Panc1 (cell line): ENCODE measurements around the gene ERRFI1. TPM values are rescaled to one million over a fixed set of nuclear protein-coding genes. Genes with fewer than 3 reads are reported as not detected.

Source experiments
- ATAC-seq: fragments of 200-7000 bp; cut with Tn5 transposase; 2 replicates; pipeline ENCODE4 v1.9.1; 2020; ENCODE audit warnings: mild to moderate bottlenecking, moderate library complexity
- BruUV-seq: library from RNA; stranded (reverse); fragments of 400-500 nt; replicated peaks from 2 replicates; lab custom pipeline; 2021; lab: Mats Ljungman, UMichigan
- CTCF ChIA-PET: fragments of 300-600 bp; sonication (Branson Sonifier 250); formaldehyde crosslinking; loops from one replicate; lab custom pipeline; 2022; ENCODE audit warnings: antibody characterized with exemption; lab: Charles Lee
- POLR2A ChIA-PET: fragments of 300-600 bp; sonication (Branson Sonifier 250); formaldehyde crosslinking; loops from one replicate; lab custom pipeline; 2022; ENCODE audit warnings: antibody characterized with exemption; lab: Charles Lee
- DNase-seq: peaks from one replicate; pipeline ENCODE4 v3.0.0-alpha.2; 2010; ENCODE audit warnings: low read depth, low spot score
- H3K27ac ChIP-seq: 2 replicates; pipeline ENCODE4 v1.5.1; 2011; ENCODE audit warnings: mild to moderate bottlenecking, low read length, inconsistent platforms
- H3K27me3 ChIP-seq: fragments of 200-500 bp; sonication (Bioruptor generic); 2 replicates; pipeline ENCODE4 v1.6.0; 2014; ENCODE audit warnings: low read length, inconsistent platforms; ENCODE audit not compliant: control insufficient read depth, insufficient read depth
- H3K36me3 ChIP-seq: fragments of 200-500 bp; sonication (Bioruptor generic); 2 replicates; pipeline ENCODE4 v1.5.1; 2014; ENCODE audit warnings: inconsistent platforms, mild to moderate bottlenecking, low read length, moderate library complexity; ENCODE audit not compliant: control insufficient read depth, insufficient read depth
- H3K4me1 ChIP-seq: 2 replicates; pipeline ENCODE4 v1.5.1; 2011; ENCODE audit warnings: inconsistent platforms, mild to moderate bottlenecking, low read length, moderate library complexity; ENCODE audit not compliant: control insufficient read depth, insufficient read depth
- H3K4me3 ChIP-seq, 2 experiments: 2 replicates each; pipeline ENCODE4 v1.5.1; 2011 to 2012; ENCODE audit warnings: low read depth in 2 of 2, low read length in 2 of 2, mild to moderate bottlenecking in 2 of 2, inconsistent platforms in 1 of 2, moderate library complexity in 1 of 2
- H3K9me3 ChIP-seq: fragments of 200-500 bp; sonication (Bioruptor generic); 2 replicates; pipeline ENCODE4 v1.5.1; 2014; ENCODE audit warnings: low read depth, mild to moderate bottlenecking, inconsistent platforms, low read length, moderate library complexity; ENCODE audit not compliant: control insufficient read depth, insufficient read depth
- CTCF ChIP-seq: fragments of 450-650 bp; IDR thresholded peaks from 2 replicates; pipeline ENCODE4 v1.5.1; 2017; ENCODE audit warnings: mild to moderate bottlenecking
- POLR2AphosphoS5 ChIP-seq: IDR thresholded peaks from 2 replicates; pipeline ENCODE4 v1.6.1; 2012; ENCODE audit warnings: mild to moderate bottlenecking, low read depth, low read length, moderate library complexity
- REST ChIP-seq, 2 experiments: IDR thresholded peaks; 2 replicates each; pipeline ENCODE4 v1.6.1; 2011 to 2012; ENCODE audit warnings: low read depth in 2 of 2, control low read depth in 1 of 2, low read length in 1 of 2, mild to moderate bottlenecking in 1 of 2, moderate library complexity in 1 of 2; ENCODE audit not compliant: insufficient read depth in 1 of 2
- SIN3A ChIP-seq: IDR thresholded peaks from 2 replicates; pipeline ENCODE4 v1.6.1; 2012; ENCODE audit warnings: low read depth, mild to moderate bottlenecking, low read length, moderate library complexity, borderline replicate concordance; ENCODE audit not compliant: insufficient read depth
- TCF7L2 ChIP-seq: IDR thresholded peaks from 2 replicates; pipeline ENCODE4 v1.6.1; 2011; ENCODE audit warnings: mild to moderate bottlenecking, low read depth, low read length, inconsistent platforms
- in situ Hi-C: cut with HindIII; loops from 2 replicates; pipeline ENCODE4 v1.10.0; 2016; ENCODE audit warnings: low sequenced_read_pairs, low pct_unique_long_range_greater_than_20kb
- intact Hi-C: fragments of 100-400 bp; cut with micrococcal nuclease; formaldehyde crosslinking; loops from one replicate; pipeline ENCODE4 v1.10.0; 2022; ENCODE audit not compliant: unreplicated experiment
- total RNA-seq: library from RNA; stranded (reverse); gene quantifications from one replicate; pipeline ENCODE4 v1.2.1, GENCODE V29; 2021; ENCODE audit not compliant: unreplicated experiment

The ERRFI1 gene
- total RNA-seq, 1 experiment from 2014 or later = 299 TPM

GRCh38 chr1:7975212-7975865 is 50.8 kb downstream of the ERRFI1 start:
- intact Hi-C loops = loop anchor here (2.0 to 5.0 kb wide), 2 partner anchors 339 to 372 kb away; no protein-coding TSS in a partner anchor
- Histone ChIP-seq H3K36me3 (peaks cover 25% of the 10 kb centered on the region), H3K9me3 (no peaks in the 10 kb centered on the region), H3K4me1 (peaks cover 4% of the 10 kb centered on the region), H3K27me3 (no peaks in the 10 kb centered on the region), H3K4me3 (no peak overlapping the region), H3K27ac (peak overlapping the region; percentile 80)
- no TSS peak for BruUV-seq
- POLR2A ChIA-PET = interaction anchor here (0.5 to 1.3 kb wide), 6 partner anchors 14 to 254 kb away, joined by 3 to 5 read pairs (median 3); no protein-coding TSS in a partner anchor
- ATAC-seq = peak; percentile 99
- in situ Hi-C loops = no loop called here
- DNase-seq = peak; percentile 86
- CTCF ChIA-PET = interaction anchor here (0.5 to 1.7 kb wide), 11 partner anchors 103 to 632 kb away, joined by 3 to 13 read pairs (median 4); no protein-coding TSS in a partner anchor
- TF ChIP-seq POLR2AphosphoS5 = peak; percentile 55; the same call in 1 of the 2 replicates
- TF ChIP-seq SIN3A = 0 out of 2 replicates have a peak, but pooled peaks have one; percentile 61
- TF ChIP-seq CTCF = peak; percentile 98
- TF ChIP-seq TCF7L2 = no peak
- TF ChIP-seq REST (IDR thresholded peaks at IDR 0.05; ENCODE audit: insufficient read depth in 1 of 2, low read depth in 2 of 2, low read length in 1 of 2) = peak in 1 of 2 experiments; percentile 31; a peak in 1 of 4 replicates

GRCh38 chr1:7973086-7973485 is 53.0 kb downstream of the ERRFI1 start:
- peaks cover 23% of the 10 kb centered on the region for H3K36me3 ChIP-seq
- no peaks in the 10 kb centered on the region for H3K9me3 ChIP-seq
- H3K27me3 ChIP-seq = no peaks in the 10 kb centered on the region
- ATAC-seq (no peak), DNase-seq (no peak)
- intact Hi-C loops (no loop called here), in situ Hi-C loops (no loop called here)
- no peak for TF ChIP-seq POLR2AphosphoS5
- TF ChIP-seq CTCF = no peak
- no peak for TF ChIP-seq REST (IDR thresholded peaks at IDR 0.05; ENCODE audit: insufficient read depth in 1 of 2, low read depth in 2 of 2, low read length in 1 of 2)
- ChIA-PET POLR2A (interaction anchor here (0.7 kb wide), 1 partner anchor 165 kb away, joined by 7 read pairs; no protein-coding TSS in a partner anchor), CTCF (no interaction called here)
- no peak overlapping the region for H3K4me3 ChIP-seq
- BruUV-seq = no TSS peak
- no peaks in the 10 kb centered on the region; the same call in 1 of the 2 replicates for H3K4me1 ChIP-seq
- no peak overlapping the region for H3K27ac ChIP-seq
